HG03095 (cell line): Measurements from ENCODE around the gene TMEM150C.

Experiments used
- ATAC-seq: cut with Tn5 transposase; IDR thresholded peaks from one replicate; pipeline ENCODE4 v1.9.1; 2021; ENCODE audit warnings: moderate library complexity; ENCODE audit not compliant: unreplicated experiment

TMEM150C gene

GRCh38 chr4:82519072-82519471 lies 42.7 kb downstream of the TMEM150C start:
- no peak for ATAC-seq

- no peak for ATAC-seq
Observed at GRCh38 chr4:82517043-82517442, 44.7 kb downstream of the TMEM150C start.

GRCh38 chr4:82515705-82516104 lies 46.1 kb downstream of the TMEM150C start:
- ATAC-seq: no peak

- ATAC-seq: no peak
Observed at GRCh38 chr4:82513382-82513781, 48.4 kb downstream of the TMEM150C start.

- no peak for ATAC-seq
Observed at GRCh38 chr4:82510216-82510615, 51.6 kb downstream of the TMEM150C start.

GRCh38 chr4:82508806-82509428 lies 52.9 kb downstream of the TMEM150C start:
- ATAC-seq: no peak

- no peak for ATAC-seq
Observed at GRCh38 chr4:82508011-82508410, 53.8 kb downstream of the TMEM150C start.

- ATAC-seq: no peak
Observed at GRCh38 chr4:82501154-82501442, 60.7 kb downstream of the TMEM150C start.

GRCh38 chr4:82500435-82501153 lies 61.2 kb downstream of the TMEM150C start:
- ATAC-seq: no peak

- ATAC-seq: no peak
Observed at GRCh38 chr4:82499738-82500434, 61.9 kb downstream of the TMEM150C start.

GRCh38 chr4:82496349-82496748 lies 65.4 kb downstream of the TMEM150C start:
- no peak for ATAC-seq

- no peak for ATAC-seq
Observed at GRCh38 chr4:82495666-82496065, 66.1 kb downstream of the TMEM150C start.

GRCh38 chr4:82493721-82494425 lies 67.9 kb downstream of the TMEM150C start:
- ATAC-seq: no peak

GRCh38 chr4:82491251-82491960 lies 70.4 kb downstream of the TMEM150C start:
- ATAC-seq: no peak

GRCh38 chr4:82489987-82490386 lies 71.8 kb downstream of the TMEM150C start:
- no peak for ATAC-seq

GRCh38 chr4:82489076-82489475 lies 72.7 kb downstream of the TMEM150C start:
- ATAC-seq: no peak

- ATAC-seq: no peak
Observed at GRCh38 chr4:82484996-82485783, 76.6 kb downstream of the TMEM150C start.

GRCh38 chr4:82482387-82482786 lies 79.4 kb downstream of the TMEM150C start:
- ATAC-seq: no peak

- ATAC-seq: no peak
Observed at GRCh38 chr4:82481506-82481840, 80.3 kb downstream of the TMEM150C start.

GRCh38 chr4:82480771-82481505 lies 80.8 kb downstream of the TMEM150C start:
- ATAC-seq: no peak
